A549 treated with CpdA at 1 μM for 4 hours (cell line): ENCODE measurements around the gene TSPY1. TPM values are rescaled to one million over a fixed set of nuclear protein-coding genes. Genes with fewer than 3 reads are reported as not detected.

Experiments
- total RNA-seq: library from RNA; stranded (reverse); fragments of 200-300 nt; extraction: Qiagen RNA extraction; gene quantifications from 5 replicates; pipeline ENCODE4 v1.2.3, GENCODE V29; 2022; ENCODE audit warnings: low read depth

TSPY1 gene
- not detected in 5 replicates for total RNA-seq

DNA sequence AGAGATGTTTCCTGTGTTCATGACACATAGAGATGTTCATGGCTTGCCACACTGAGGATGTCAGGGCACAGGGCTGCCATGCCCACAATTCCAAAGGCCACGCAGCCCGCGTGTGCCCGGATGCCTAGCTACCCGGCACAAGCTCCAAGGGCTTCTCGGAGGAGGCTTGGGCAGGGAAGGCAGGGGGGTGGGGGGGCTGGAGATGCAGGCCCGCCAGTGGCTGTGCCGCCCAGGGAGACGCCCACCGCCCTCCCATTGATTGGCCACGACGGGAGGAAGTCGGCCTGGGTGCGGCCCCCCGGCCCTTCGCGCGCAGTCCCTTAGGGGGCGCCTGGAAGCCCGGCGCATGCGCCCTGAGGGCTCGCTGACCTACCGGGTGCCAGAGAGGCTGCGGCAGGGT lies at the start of gene TSPY1:
TSS of gene TSPY1 (plus strand) at position 301 of the 400 bp plus-strand sequence. CDS start at position 347, 46 bp downstream.

GRCh38 chrY:9486967-9487366 lies 20.2 kb downstream of the TSPY1 start, which contains the start of gene TSPY9:
Gene TSPY9, plus strand, starts transcription at chrY:9487267. Its CDS starts 46 bp downstream, at chrY:9487313.

Other genes starting within 250 kb of the TSPY1 start
- gene TSPY4, start 129.5 kb upstream of the TSPY1 start, total RNA-seq: not detected in 5 replicates
- not detected in 5 replicates for gene TSPY8, start 109.2 kb upstream of the TSPY1 start, total RNA-seq
- gene TSPY3, start 68.5 kb upstream of the TSPY1 start, total RNA-seq: not detected in 5 replicates
- not detected in 5 replicates for gene TSPY9, start 20.3 kb downstream of the TSPY1 start, total RNA-seq
- gene TSPY10, start 60.9 kb downstream of the TSPY1 start, total RNA-seq: not detected in 5 replicates